GM23338 (cell line): ENCODE data around the gene DLX4. TPM values are rescaled to one million over a fixed set of nuclear protein-coding genes. Genes with fewer than 3 reads are reported as not detected.
A peak's percentile ranks its signal among the peaks of the same experiment; 100 is the strongest.

Experiments used
- ATAC-seq: fragments of 200-7000 bp; cut with Tn5 transposase; 3 replicates; pipeline ENCODE4 v1.9.1; 2020
- DNase-seq: peaks from one replicate; pipeline ENCODE4 v3.0.0-alpha.2; 2015; ENCODE audit warnings: low spot score
- H2AFZ ChIP-seq: fragments of 200-600 bp; sonication (generic); 2 replicates; pipeline ENCODE4 v1.8.0; 2016; ENCODE audit warnings: antibody characterized with exemption, mild to moderate bottlenecking, moderate library complexity
- H3F3A ChIP-seq: fragments of 200-600 bp; sonication (generic); replicated peaks from 2 replicates; pipeline ENCODE4 v1.8.0; 2017; ENCODE audit warnings: antibody characterized with exemption, mixed run types, low read depth
- H3K27ac ChIP-seq: fragments of 200-600 bp; sonication (generic); 2 replicates; pipeline ENCODE4 v1.6.1; 2016; ENCODE audit warnings: low read depth
- H3K27me3 ChIP-seq: fragments of 200-600 bp; sonication (generic); 2 replicates; pipeline ENCODE4 v1.8.0; 2016; ENCODE audit warnings: mild to moderate bottlenecking, mixed run types, moderate library complexity; ENCODE audit not compliant: insufficient read depth
- H3K36me3 ChIP-seq: fragments of 200-600 bp; sonication (generic); 2 replicates; pipeline ENCODE4 v1.8.0; 2016; ENCODE audit warnings: mild to moderate bottlenecking; ENCODE audit not compliant: insufficient read depth
- H3K4me1 ChIP-seq: fragments of 200-600 bp; sonication (generic); 2 replicates; pipeline ENCODE4 v1.8.0; 2016; ENCODE audit warnings: mild to moderate bottlenecking, moderate library complexity; ENCODE audit not compliant: insufficient read depth
- H3K4me2 ChIP-seq: fragments of 200-600 bp; sonication (generic); 2 replicates; pipeline ENCODE4 v1.7.1; 2017; ENCODE audit warnings: mixed run types
- H3K4me3 ChIP-seq: fragments of 200-600 bp; sonication (generic); 2 replicates; pipeline ENCODE4 v1.6.1; 2016; ENCODE audit warnings: mixed run types
- H3K79me2 ChIP-seq: fragments of 200-600 bp; sonication (generic); replicated peaks from 2 replicates; pipeline ENCODE4 v1.8.0; 2017; ENCODE audit warnings: mild to moderate bottlenecking; ENCODE audit not compliant: insufficient read depth
- H3K9me2 ChIP-seq: fragments of 200-600 bp; sonication (generic); 2 replicates; pipeline ENCODE4 v1.8.0; 2017; ENCODE audit not compliant: insufficient read depth
- H4K20me1 ChIP-seq: fragments of 200-600 bp; sonication (generic); replicated peaks from 2 replicates; pipeline ENCODE4 v1.8.0; 2017; ENCODE audit warnings: mild to moderate bottlenecking; ENCODE audit not compliant: insufficient read depth
- H3K27ac Mint-ChIP-seq: 2 replicates; pipeline ENCODE4 v1.8.0; 2020; ENCODE audit warnings: inconsistent platforms, mild to moderate bottlenecking, moderate library complexity, mixed read lengths
- H3K27me3 Mint-ChIP-seq: 3 replicates; pipeline ENCODE4 v1.8.0; 2022; ENCODE audit warnings: low read depth, mild to moderate bottlenecking, moderate library complexity, mixed read lengths, inconsistent platforms; ENCODE audit not compliant: insufficient read depth, poor library complexity
- H3K36me3 Mint-ChIP-seq: 3 replicates; pipeline ENCODE4 v1.8.0; 2021; ENCODE audit warnings: low read depth, mild to moderate bottlenecking, inconsistent platforms, moderate library complexity, mixed read lengths
- H3K4me1 Mint-ChIP-seq: 3 replicates; pipeline ENCODE4 v1.8.0; 2020; ENCODE audit warnings: mild to moderate bottlenecking, inconsistent platforms, mixed read lengths
- H3K4me3 Mint-ChIP-seq: 3 replicates; pipeline ENCODE4 v1.8.0; 2021; ENCODE audit warnings: moderate library complexity, mild to moderate bottlenecking, inconsistent platforms, mixed read lengths
- H3K9me3 Mint-ChIP-seq: 3 replicates; pipeline ENCODE4 v1.8.0; 2020; ENCODE audit warnings: moderate library complexity, mild to moderate bottlenecking, inconsistent platforms, mixed read lengths
- CREB1 ChIP-seq: fragments of 250-450 bp; sonication (Bioruptor Pico); IDR thresholded peaks from 2 replicates; pipeline ENCODE4 v1.5.0; 2020; ENCODE audit warnings: low read depth, mild to moderate bottlenecking, moderate library complexity
- EZH2 ChIP-seq: fragments of 200-600 bp; sonication (generic); IDR thresholded peaks from one replicate; pipeline ENCODE4 v1.8.0; 2017; ENCODE audit warnings: antibody characterized with exemption, mild to moderate bottlenecking, low read depth; ENCODE audit not compliant: unreplicated experiment
- JUNB ChIP-seq: IDR thresholded peaks from one replicate; pipeline ENCODE4 v1.6.1; 2016; ENCODE audit warnings: antibody characterized with exemption; ENCODE audit not compliant: unreplicated experiment
- long read RNA-seq: library from polyadenylated mRNA; unstranded; transcript quantifications from one replicate; pipeline ENCODE4 v2.0.0, GENCODE V29; 2020; ENCODE audit not compliant: unreplicated experiment
- polyA plus RNA-seq: library from polyadenylated mRNA; unstranded; fragments of >200 nt; fragmentation: Nextera tagmentation; extraction: Ambion mirVana; gene quantifications from 2 replicates; pipeline ENCODE4 v1.2.1, GENCODE V29; 2016
- total RNA-seq: library from RNA; depleted of rRNA; stranded (reverse); fragments of >200 nt; shearing (Covaris generic); gene quantifications from 2 replicates; pipeline ENCODE4 v1.2.3, GENCODE V29; 2014; rRNA removed
- TF ChIP-seq, protein P1 (sequence below): fragments of 250-450 bp; sonication (Bioruptor Pico); IDR thresholded peaks from 2 replicates; pipeline ENCODE4 v1.5.0; 2020; ENCODE audit warnings: mild to moderate bottlenecking, moderate library complexity

The DLX4 gene, protein sequence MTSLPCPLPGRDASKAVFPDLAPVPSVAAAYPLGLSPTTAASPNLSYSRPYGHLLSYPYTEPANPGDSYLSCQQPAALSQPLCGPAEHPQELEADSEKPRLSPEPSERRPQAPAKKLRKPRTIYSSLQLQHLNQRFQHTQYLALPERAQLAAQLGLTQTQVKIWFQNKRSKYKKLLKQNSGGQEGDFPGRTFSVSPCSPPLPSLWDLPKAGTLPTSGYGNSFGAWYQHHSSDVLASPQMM
- 0.10 and 0.58 TPM in 2 replicates for total RNA-seq
- 0.79 and 0.80 TPM in 2 replicates for polyA plus RNA-seq
- long read RNA-seq: 0 reads

DNA sequence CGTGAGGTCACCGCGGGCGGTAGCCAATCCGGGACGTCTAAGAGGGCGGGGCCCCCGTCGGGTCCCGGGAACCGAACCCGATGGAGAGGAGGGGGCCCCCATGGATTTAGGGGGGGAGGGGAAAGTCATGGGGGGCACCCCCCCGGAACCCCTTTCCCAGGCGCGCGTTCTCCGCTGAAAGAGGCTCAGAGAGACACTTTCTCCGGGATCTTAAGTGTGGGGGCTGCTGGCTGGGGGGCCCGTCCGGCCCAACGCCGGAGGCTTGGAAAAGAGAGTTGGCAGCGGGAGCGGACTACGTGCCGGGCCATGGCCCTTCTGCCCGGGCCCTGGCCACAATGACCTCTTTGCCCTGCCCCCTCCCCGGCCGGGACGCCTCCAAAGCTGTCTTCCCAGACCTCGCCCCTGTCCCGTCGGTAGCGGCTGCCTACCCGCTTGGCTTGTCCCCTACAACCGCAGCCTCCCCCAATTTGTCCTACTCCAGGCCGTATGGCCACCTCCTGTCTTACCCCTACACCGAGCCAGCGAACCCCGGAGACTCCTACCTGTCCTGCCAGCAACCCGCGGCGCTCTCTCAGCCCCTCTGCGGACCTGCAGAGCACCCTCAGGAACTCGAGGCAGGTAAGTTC lies at the start of gene DLX4:
Gene DLX4 (plus strand): TSS at position 57 of the 626 bp plus-strand sequence. CDS start 279 bp downstream, at position 336.
- Histone ChIP-seq H3K27ac (no peak within 1 kb of the TSS), H3K36me3 (no peaks in the 10 kb centered on the region), H3K4me3 (peak within 1 kb of the TSS; percentile 65), H3K27me3 (peaks cover 99% of the 10 kb centered on the region), H3F3A (peaks cover 12% of the 10 kb centered on the region), H3K4me2 (peak within 1 kb of the TSS; percentile 84), H3K9me2 (no peaks in the 10 kb centered on the region), H4K20me1 (peaks cover 30% of the 10 kb centered on the region), H3K4me1 (peaks cover 32% of the 10 kb centered on the region), H3K79me2 (no peaks in the 10 kb centered on the region), H2AFZ (peak within 1 kb of the TSS; percentile 98)
- H3K9me3 Mint-ChIP-seq: no peaks in the 10 kb centered on the region; the same call in 1 of the 3 replicates
- peaks cover 42% of the 10 kb centered on the region for H3K4me1 Mint-ChIP-seq
- peak within 1 kb of the TSS; percentile 91 for H3K4me3 Mint-ChIP-seq
- peak; percentile 4 for ATAC-seq
- H3K36me3 Mint-ChIP-seq: no peaks in the 10 kb centered on the region; the same call in 2 of the 3 replicates
- peak; percentile 65 for DNase-seq
- TF ChIP-seq CREB1 (CRISPR knock-in tag) (peak; percentile 81), JUNB (no peak), EZH2 (peak; percentile 74)
- TF ChIP-seq, protein P1, sequence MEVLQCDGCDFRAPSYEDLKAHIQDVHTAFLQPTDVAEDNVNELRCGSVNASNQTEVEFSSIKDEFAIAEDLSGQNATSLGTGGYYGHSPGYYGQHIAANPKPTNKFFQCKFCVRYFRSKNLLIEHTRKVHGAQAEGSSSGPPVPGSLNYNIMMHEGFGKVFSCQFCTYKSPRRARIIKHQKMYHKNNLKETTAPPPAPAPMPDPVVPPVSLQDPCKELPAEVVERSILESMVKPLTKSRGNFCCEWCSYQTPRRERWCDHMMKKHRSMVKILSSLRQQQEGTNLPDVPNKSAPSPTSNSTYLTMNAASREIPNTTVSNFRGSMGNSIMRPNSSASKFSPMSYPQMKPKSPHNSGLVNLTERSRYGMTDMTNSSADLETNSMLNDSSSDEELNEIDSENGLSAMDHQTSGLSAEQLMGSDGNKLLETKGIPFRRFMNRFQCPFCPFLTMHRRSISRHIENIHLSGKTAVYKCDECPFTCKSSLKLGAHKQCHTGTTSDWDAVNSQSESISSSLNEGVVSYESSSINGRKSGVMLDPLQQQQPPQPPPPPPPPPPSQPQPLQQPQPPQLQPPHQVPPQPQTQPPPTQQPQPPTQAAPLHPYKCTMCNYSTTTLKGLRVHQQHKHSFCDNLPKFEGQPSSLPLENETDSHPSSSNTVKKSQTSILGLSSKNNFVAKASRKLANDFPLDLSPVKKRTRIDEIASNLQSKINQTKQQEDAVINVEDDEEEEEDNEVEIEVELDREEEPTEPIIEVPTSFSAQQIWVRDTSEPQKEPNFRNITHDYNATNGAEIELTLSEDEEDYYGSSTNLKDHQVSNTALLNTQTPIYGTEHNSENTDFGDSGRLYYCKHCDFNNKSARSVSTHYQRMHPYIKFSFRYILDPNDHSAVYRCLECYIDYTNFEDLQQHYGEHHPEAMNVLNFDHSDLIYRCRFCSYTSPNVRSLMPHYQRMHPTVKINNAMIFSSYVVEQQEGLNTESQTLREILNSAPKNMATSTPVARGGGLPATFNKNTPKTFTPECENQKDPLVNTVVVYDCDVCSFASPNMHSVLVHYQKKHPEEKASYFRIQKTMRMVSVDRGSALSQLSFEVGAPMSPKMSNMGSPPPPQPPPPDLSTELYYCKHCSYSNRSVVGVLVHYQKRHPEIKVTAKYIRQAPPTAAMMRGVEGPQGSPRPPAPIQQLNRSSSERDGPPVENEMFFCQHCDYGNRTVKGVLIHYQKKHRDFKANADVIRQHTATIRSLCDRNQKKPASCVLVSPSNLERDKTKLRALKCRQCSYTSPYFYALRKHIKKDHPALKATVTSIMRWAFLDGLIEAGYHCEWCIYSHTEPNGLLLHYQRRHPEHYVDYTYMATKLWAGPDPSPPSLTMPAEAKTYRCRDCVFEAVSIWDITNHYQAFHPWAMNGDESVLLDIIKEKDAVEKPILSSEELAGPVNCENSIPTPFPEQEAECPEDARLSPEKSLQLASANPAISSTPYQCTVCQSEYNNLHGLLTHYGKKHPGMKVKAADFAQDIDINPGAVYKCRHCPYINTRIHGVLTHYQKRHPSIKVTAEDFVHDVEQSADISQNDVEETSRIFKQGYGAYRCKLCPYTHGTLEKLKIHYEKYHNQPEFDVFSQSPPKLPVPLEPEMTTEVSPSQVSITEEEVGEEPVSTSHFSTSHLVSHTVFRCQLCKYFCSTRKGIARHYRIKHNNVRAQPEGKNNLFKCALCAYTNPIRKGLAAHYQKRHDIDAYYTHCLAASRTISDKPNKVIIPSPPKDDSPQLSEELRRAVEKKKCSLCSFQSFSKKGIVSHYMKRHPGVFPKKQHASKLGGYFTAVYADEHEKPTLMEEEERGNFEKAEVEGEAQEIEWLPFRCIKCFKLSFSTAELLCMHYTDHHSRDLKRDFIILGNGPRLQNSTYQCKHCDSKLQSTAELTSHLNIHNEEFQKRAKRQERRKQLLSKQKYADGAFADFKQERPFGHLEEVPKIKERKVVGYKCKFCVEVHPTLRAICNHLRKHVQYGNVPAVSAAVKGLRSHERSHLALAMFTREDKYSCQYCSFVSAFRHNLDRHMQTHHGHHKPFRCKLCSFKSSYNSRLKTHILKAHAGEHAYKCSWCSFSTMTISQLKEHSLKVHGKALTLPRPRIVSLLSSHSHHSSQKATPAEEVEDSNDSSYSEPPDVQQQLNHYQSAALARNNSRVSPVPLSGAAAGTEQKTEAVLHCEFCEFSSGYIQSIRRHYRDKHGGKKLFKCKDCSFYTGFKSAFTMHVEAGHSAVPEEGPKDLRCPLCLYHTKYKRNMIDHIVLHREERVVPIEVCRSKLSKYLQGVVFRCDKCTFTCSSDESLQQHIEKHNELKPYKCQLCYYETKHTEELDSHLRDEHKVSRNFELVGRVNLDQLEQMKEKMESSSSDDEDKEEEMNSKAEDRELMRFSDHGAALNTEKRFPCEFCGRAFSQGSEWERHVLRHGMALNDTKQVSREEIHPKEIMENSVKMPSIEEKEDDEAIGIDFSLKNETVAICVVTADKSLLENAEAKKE (CRISPR knock-in tag): no peak
- no peak within 1 kb of the TSS for H3K27ac Mint-ChIP-seq
- peaks cover 98% of the 10 kb centered on the region for H3K27me3 Mint-ChIP-seq
